Activated T-cell treated with anti-CD3 and anti-CD28 coated beads for 24 hours (primary cell): ENCODE data around the gene MCAT.
"Not testable (repeated sequence)": the region's sequence is repeated elsewhere in the genome, so short reads cannot be mapped to it uniquely, and the experiment has no call there.

Experiments used
- DNase-seq: peaks from one replicate; pipeline ENCODE4 v3.0.0-alpha.2; 2020; ENCODE audit warnings: low read depth

Gene MCAT

GRCh38 chr22:43153899-43154298 is 10.7 kb upstream of the MCAT start:
- DNase-seq = no peak

GRCh38 chr22:43152357-43153071 is 9.3 kb upstream of the MCAT start:
- DNase-seq = peak; percentile 41

GRCh38 chr22:43152003-43152356 is 8.8 kb upstream of the MCAT start:
- DNase-seq = no peak

- DNase-seq = peak; percentile 49
These were observed 8.2 kb upstream of the MCAT start, which contains the start of gene TSPO for GRCh38 chr22:43151251-43152002. TSS of gene TSPO (plus strand) at chr22:43151559. CDS start at chr22:43159239, 7,680 bp downstream.

- no peak for DNase-seq
These were observed 7.6 kb upstream of the MCAT start for GRCh38 chr22:43150731-43151206.

GRCh38 chr22:43148581-43148980 is 5.4 kb upstream of the MCAT start:
- DNase-seq = no peak

- DNase-seq = no peak
These were observed 4.6 kb upstream of the MCAT start for GRCh38 chr22:43147821-43148220.

GRCh38 chr22:43146332-43146731 is 3.1 kb upstream of the MCAT start:
- not testable (repeated sequence) for DNase-seq

GRCh38 chr22:43145371-43145770 is 2.2 kb upstream of the MCAT start:
- not testable (repeated sequence) for DNase-seq

GRCh38 chr22:43144949-43145348 is 1.8 kb upstream of the MCAT start:
- no peak for DNase-seq

- no peak for DNase-seq
These were observed 6.4 kb downstream of the MCAT start for GRCh38 chr22:43136801-43137200.

- no peak for DNase-seq
These were observed 6.9 kb downstream of the MCAT start for GRCh38 chr22:43136255-43136654.

- DNase-seq = no peak
These were observed 7.6 kb downstream of the MCAT start for GRCh38 chr22:43135565-43135964.

GRCh38 chr22:43134553-43134952 is 8.6 kb downstream of the MCAT start:
- DNase-seq = no peak

GRCh38 chr22:43133401-43133800 is 9.8 kb downstream of the MCAT start:
- no peak for DNase-seq

GRCh38 chr22:43131773-43132501 is 11.3 kb downstream of the MCAT start:
- DNase-seq = no peak

- no peak for DNase-seq
These were observed 13.5 kb downstream of the MCAT start for GRCh38 chr22:43129426-43130425.

GRCh38 chr22:43128928-43129424 is 14.2 kb downstream of the MCAT start:
- no peak for DNase-seq

GRCh38 chr22:43128116-43128515 is 15.1 kb downstream of the MCAT start:
- DNase-seq = no peak

GRCh38 chr22:43127166-43127908 is 15.9 kb downstream of the MCAT start:
- no peak for DNase-seq
